Measurements from ENCODE around the gene NCAM2.
A peak's percentile ranks its signal among the peaks of the same experiment; 100 is the strongest.

NCAM2 gene

GRCh38 chr21:21231913-21232312 lies 233.7 kb downstream of the NCAM2 start:
- DNase-seq = no peak

GRCh38 chr21:21232320-21232719 lies 234.1 kb downstream of the NCAM2 start:
- DNase-seq = no peak

- no peak for DNase-seq
Observed at GRCh38 chr21:21233051-21233450, 234.8 kb downstream of the NCAM2 start.

GRCh38 chr21:21236996-21237395 lies 238.8 kb downstream of the NCAM2 start:
- no peak for DNase-seq

- DNase-seq = no peak
Observed at GRCh38 chr21:21238629-21239400, 240.6 kb downstream of the NCAM2 start.

GRCh38 chr21:21241391-21241790 lies 243.2 kb downstream of the NCAM2 start:
- no peak for DNase-seq

- DNase-seq = no peak
Observed at GRCh38 chr21:21246007-21246406, 247.8 kb downstream of the NCAM2 start.

GRCh38 chr21:21247424-21247823 lies 249.2 kb downstream of the NCAM2 start:
- DNase-seq = no peak

GRCh38 chr21:21262048-21262447 lies 263.8 kb downstream of the NCAM2 start:
- no peak for DNase-seq

- DNase-seq = peak; percentile 27
Observed at GRCh38 chr21:21268061-21268471, 269.9 kb downstream of the NCAM2 start.

- no peak for DNase-seq
Observed at GRCh38 chr21:21268885-21269284, 270.7 kb downstream of the NCAM2 start.

- no peak for DNase-seq
Observed at GRCh38 chr21:21279193-21279901, 281.1 kb downstream of the NCAM2 start.

- DNase-seq = no peak
Observed at GRCh38 chr21:21283810-21284209, 285.6 kb downstream of the NCAM2 start.

GRCh38 chr21:21286170-21286798 lies 288.1 kb downstream of the NCAM2 start:
- DNase-seq = no peak

- DNase-seq = no peak
Observed at GRCh38 chr21:21290751-21291150, 292.5 kb downstream of the NCAM2 start.

GRCh38 chr21:21291883-21292569 lies 293.8 kb downstream of the NCAM2 start:
- DNase-seq = no peak

- DNase-seq = no peak
Observed at GRCh38 chr21:21295303-21295702, 297.1 kb downstream of the NCAM2 start.

GRCh38 chr21:21297211-21297610 lies 299.0 kb downstream of the NCAM2 start:
- no peak for DNase-seq

GRCh38 chr21:21301013-21301412 lies 302.8 kb downstream of the NCAM2 start:
- no peak for DNase-seq

GRCh38 chr21:21309510-21309909 lies 311.3 kb downstream of the NCAM2 start:
- DNase-seq = no peak

GRCh38 chr21:21324297-21324696 lies 326.1 kb downstream of the NCAM2 start:
- no peak for DNase-seq

GRCh38 chr21:21332492-21332891 lies 334.3 kb downstream of the NCAM2 start:
- DNase-seq = no peak

- DNase-seq = no peak
Observed at GRCh38 chr21:21341041-21341440, 342.8 kb downstream of the NCAM2 start.

All from DMS79 (cell line).